Cardiac muscle cell (in vitro differentiated cells and primary cell): ENCODE data around the gene PTPN4. TPM values are rescaled to one million over a fixed set of nuclear protein-coding genes. Genes with fewer than 3 reads are reported as not detected.

Source experiments
- DNase-seq, 2 donors: peaks; one replicate each; pipeline versions ENCODE4 v3.0.0 to v3.0.0-alpha.2; 2010 to 2017; ENCODE audit warnings: low read depth in 1 of 2, low spot score in 1 of 2
- H3K27ac ChIP-seq: fragments of 200-600 bp; sonication (generic); 2 replicates; pipeline ENCODE4 v1.5.1; 2016
- H3K27me3 ChIP-seq: fragments of 200-600 bp; sonication (generic); 2 replicates; pipeline ENCODE4 v1.6.0; 2016; ENCODE audit warnings: control low read depth
- H3K36me3 ChIP-seq: fragments of 200-600 bp; sonication (generic); 2 replicates; pipeline ENCODE4 v1.5.1; 2016; ENCODE audit warnings: control low read depth
- H3K4me1 ChIP-seq: fragments of 200-600 bp; sonication (generic); 2 replicates; pipeline ENCODE4 v1.8.1; 2017; ENCODE audit warnings: low read depth, mild to moderate bottlenecking, mixed run types
- H3K4me3 ChIP-seq: fragments of 200-600 bp; sonication (generic); 2 replicates; pipeline ENCODE4 v1.5.1; 2016; ENCODE audit warnings: mild to moderate bottlenecking
- H3K9me3 ChIP-seq: fragments of 200-600 bp; sonication (generic); 2 replicates; pipeline ENCODE4 v1.5.1; 2017; ENCODE audit warnings: low read depth, mild to moderate bottlenecking, control low read depth
- CTCF ChIP-seq: IDR thresholded peaks from 2 replicates; pipeline ENCODE4 v1.5.1; 2012; ENCODE audit warnings: low read depth, mild to moderate bottlenecking, low read length
- polyA plus RNA-seq: library from polyadenylated mRNA; unstranded; fragments of >200 nt; fragmentation: Nextera tagmentation; extraction: Ambion mirVana; gene quantifications from 2 replicates; pipeline ENCODE4 v1.2.1, GENCODE V29; 2016
- total RNA-seq: library from RNA; depleted of rRNA; stranded (reverse); fragments of >200 nt; gene quantifications from 2 replicates; pipeline ENCODE4 v1.2.3, GENCODE V29; 2016

Gene PTPN4
- total and polyA plus RNA-seq, 2 experiments from 2014 or later: 26.3 to 70.3 TPM

DNA sequence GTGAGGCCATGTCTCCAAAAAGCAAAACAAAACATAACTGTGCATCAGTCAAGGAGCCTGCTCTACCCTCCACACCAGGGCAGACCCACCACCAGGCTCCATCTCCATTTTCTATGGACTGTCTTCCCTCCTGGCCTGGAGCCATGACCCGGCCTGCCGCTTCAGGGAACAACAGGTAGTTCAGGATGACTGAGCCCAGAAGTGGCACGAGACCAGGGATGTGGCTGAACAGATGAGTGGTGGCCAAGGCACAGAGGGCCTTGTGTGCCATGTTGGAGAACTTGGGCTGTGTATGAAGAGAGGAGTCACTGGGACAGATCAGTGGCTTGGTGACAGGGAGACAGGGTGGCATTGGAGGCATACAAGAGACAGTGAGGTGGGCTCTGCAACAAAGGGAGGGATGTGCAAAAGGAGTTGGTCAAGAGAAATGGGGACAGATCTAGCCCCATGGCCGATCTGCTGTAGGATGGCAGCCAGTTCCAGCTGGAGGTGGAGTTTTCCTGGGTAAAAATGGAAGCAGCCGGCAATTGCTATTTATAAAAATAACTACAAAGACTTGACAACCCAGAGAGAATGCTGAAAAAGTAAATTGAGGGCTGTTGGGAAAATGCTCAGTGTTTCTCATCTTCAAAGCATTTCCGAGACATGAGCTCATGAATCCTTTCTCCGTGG, 45.8 kb upstream of the PTPN4 start:
- Histone ChIP-seq H3K27ac (no peak overlapping the region), H3K9me3 (no peaks in the 10 kb centered on the region), H3K27me3 (no peaks in the 10 kb centered on the region), H3K36me3 (no peaks in the 10 kb centered on the region), H3K4me3 (no peak overlapping the region), H3K4me1 (no peaks in the 10 kb centered on the region)
- DNase-seq: no peak
- TF ChIP-seq CTCF: no peak

DNA sequence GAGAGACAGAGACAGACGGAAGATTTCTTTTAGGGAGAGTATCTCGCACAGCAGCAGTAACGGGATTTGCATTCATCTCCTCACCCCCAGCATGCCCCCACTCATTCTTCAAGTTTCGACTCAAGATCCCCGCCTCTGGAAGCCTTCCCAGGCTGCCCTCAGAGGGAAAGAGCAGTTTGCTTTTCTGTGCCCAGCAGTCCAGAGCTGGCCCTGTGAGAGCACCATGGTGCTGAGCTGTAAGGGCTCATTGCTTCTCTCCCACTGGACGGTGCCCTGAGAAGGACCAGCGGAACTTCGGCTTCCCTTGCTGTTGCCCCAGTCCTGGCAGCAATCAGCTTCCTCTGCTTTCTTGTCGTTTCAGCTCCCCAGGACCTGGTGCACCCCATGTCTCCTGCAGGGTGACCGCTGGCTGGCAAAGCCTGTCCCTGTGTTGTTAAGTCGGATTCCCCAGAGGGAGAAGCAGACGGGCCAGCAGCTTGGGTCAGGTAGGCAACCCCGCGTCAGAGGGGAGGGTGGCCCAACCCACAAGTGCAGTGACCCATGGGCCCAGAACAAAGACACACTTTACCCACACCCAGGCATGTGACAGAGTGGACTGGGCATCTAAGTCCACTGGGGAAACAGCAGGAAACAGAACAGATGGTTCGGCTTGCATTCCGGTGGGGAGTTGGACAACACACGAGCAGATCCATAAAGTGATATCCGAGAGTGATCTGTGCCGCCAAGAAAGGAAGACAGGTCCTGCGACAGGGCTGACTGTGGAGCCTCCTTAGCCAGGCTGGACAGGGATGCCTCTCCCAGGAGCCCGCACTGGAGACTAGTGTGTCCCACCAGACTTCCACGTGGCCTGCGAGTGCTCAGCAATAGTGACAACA, 44.1 kb upstream of the PTPN4 start:
- no peaks in the 10 kb centered on the region for H3K4me1 ChIP-seq
- H3K27ac ChIP-seq: no peak overlapping the region
- no peak for DNase-seq
- no peaks in the 10 kb centered on the region for H3K36me3 ChIP-seq
- no peaks in the 10 kb centered on the region for H3K9me3 ChIP-seq
- H3K4me3 ChIP-seq: no peak overlapping the region
- TF ChIP-seq CTCF: no peak
- no peaks in the 10 kb centered on the region for H3K27me3 ChIP-seq

DNA sequence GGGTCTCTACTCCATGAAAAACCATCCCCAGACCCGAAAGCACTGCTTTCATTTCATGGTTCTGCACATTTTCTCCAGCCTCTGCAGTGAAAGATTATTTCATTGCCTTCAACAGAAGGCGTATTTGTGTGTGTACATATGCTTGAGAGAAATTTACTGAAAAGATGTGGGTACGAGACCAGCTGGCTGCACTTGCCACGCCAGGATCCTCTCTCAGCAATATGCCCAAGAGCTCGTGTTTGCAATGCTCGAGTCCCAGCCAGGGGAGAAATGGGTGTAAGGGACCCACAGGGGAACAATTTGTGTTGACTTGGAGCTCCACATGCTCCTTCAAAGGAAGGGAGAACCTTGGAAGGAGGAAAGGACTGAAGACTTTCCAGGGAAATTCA, 43.4 kb upstream of the PTPN4 start:
- H3K9me3 ChIP-seq: no peaks in the 10 kb centered on the region
- no peak overlapping the region for H3K4me3 ChIP-seq
- no peaks in the 10 kb centered on the region for H3K27me3 ChIP-seq
- no peaks in the 10 kb centered on the region for H3K36me3 ChIP-seq
- no peak for DNase-seq
- H3K27ac ChIP-seq: no peak overlapping the region
- no peak for TF ChIP-seq CTCF
- no peaks in the 10 kb centered on the region for H3K4me1 ChIP-seq

DNA sequence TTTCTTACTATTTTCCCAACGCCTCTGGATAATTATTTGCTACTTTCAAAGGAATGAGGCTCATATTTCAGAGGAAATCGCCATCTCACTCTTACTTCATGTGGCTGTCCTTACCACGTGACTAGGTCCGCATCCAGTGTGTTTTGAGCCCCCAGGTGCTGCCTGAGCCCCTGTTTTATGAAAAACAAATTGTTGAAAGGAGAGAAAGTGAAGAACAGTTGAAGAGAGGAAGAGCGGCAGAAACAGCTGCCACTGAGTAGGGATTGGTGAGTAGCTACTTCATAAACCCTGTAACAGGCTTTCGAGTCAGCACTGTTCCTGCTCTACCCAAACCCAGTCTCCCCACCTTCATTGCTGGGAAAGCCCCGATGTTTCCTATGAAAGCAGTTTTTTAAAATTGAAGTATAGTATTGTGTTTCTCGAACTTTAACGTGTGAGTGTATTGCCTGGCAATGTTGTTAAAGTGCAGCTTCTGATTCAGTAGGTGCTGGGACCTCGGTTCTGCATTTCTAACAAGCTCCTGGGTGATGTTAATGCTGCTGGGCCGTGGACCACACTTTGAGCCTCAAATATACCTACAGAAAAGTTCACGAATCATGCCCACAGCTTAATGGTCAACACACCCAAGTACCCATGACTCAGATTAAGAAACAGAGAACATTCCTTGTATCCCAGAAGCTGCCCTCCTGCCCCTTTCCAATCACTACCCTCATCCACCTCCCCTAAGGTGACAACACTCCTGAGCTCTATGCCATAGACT, 41.0 kb upstream of the PTPN4 start:
- Histone ChIP-seq H3K4me1 (no peaks in the 10 kb centered on the region), H3K4me3 (no peak overlapping the region), H3K9me3 (no peaks in the 10 kb centered on the region), H3K27ac (no peak overlapping the region), H3K36me3 (no peaks in the 10 kb centered on the region), H3K27me3 (no peaks in the 10 kb centered on the region)
- no peak for TF ChIP-seq CTCF
- DNase-seq: no peak

GRCh38 chr2:119719261-119719627, 40.5 kb upstream of the PTPN4 start:
- TF ChIP-seq CTCF: no peak

More at GRCh38 chr2:119719261-119719627, 40.5 kb upstream of the PTPN4 start:
- no peak overlapping the region for H3K4me3 ChIP-seq
- H3K27me3 ChIP-seq: no peaks in the 10 kb centered on the region
- H3K9me3 ChIP-seq: no peaks in the 10 kb centered on the region
- H3K4me1 ChIP-seq: no peaks in the 10 kb centered on the region
- H3K36me3 ChIP-seq: no peaks in the 10 kb centered on the region
- no peak for DNase-seq
- no peak overlapping the region for H3K27ac ChIP-seq
